NB4 (cell line): Measurements from ENCODE around the gene MEA1.

Experiments used
- DNase-seq: peaks from one replicate; pipeline ENCODE4 v3.0.0; 2010; ENCODE audit warnings: low read depth
- H3K4me3 ChIP-seq: one replicate; pipeline ENCODE4 v1.5.1; 2011; ENCODE audit warnings: mild to moderate bottlenecking, low read depth, low read length, moderate library complexity
- CTCF ChIP-seq: IDR thresholded peaks from one replicate; pipeline ENCODE4 v1.5.1; 2012; ENCODE audit warnings: low read depth, low read length
- MYC ChIP-seq: IDR thresholded peaks from 2 replicates; pipeline ENCODE4 v1.6.1; 2011; ENCODE audit warnings: low read depth, low read length
- POLR2A ChIP-seq: IDR thresholded peaks from 2 replicates; pipeline ENCODE4 v1.6.1; 2011; ENCODE audit warnings: mild to moderate bottlenecking; ENCODE audit not compliant: insufficient read length; ENCODE audit errors: extremely low read depth
- TF ChIP-seq, protein P1 (sequence below): IDR thresholded peaks from 2 replicates; pipeline ENCODE4 v1.6.1; 2011; ENCODE audit warnings: low read depth, low read length

MEA1 gene

DNA sequence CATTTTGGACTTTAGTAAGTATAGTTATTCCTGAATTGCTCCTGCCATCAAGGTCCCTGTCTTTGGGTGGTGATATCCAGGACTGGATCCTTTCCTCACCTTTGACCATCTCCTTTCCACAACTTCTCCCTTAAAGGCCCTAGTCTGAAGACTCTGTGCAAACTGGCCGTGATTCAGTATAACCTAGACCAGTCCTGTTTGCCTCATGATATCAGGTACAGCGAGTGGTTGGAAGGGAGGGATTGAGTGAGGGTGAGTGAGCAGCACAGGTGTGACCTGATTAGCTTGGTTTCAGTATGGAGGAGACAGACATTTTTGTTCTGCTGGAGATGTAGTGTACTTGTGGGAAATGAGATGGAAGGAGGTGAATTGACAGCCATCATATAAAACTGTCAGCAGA is 5.4 kb upstream of the MEA1 start:
- TF ChIP-seq POLR2A, result no peak
- TF ChIP-seq, protein P1, sequence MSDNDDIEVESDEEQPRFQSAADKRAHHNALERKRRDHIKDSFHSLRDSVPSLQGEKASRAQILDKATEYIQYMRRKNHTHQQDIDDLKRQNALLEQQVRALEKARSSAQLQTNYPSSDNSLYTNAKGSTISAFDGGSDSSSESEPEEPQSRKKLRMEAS, result no peak
- TF ChIP-seq CTCF, result no peak
- no peak for TF ChIP-seq MYC
- DNase-seq, result no peak
- H3K4me3 ChIP-seq, result no peak overlapping the region

DNA sequence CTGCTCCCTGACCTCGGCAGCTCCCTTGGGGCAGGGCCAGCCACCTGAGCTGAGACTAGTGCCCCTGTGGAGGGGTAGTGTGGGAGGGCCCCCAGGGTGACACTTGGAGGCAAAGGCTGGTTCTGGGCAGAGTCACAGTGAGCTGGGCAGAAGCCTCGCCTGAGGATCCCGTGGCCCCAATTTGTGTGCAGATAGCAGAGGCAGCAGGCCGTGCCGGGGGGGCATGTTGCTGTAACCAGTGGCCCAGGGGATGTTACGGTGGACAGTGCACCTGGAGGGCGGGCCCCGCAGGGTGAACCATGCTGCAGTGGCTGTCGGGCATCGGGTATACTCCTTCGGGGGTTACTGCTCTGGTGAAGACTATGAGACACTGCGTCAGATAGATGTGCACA is 3.2 kb upstream of the MEA1 start:
- no peak overlapping the region for H3K4me3 ChIP-seq
- TF ChIP-seq MYC (no peak), CTCF (no peak), POLR2A (no peak)
- TF ChIP-seq, protein P1, result no peak
- DNase-seq, result no peak

DNA sequence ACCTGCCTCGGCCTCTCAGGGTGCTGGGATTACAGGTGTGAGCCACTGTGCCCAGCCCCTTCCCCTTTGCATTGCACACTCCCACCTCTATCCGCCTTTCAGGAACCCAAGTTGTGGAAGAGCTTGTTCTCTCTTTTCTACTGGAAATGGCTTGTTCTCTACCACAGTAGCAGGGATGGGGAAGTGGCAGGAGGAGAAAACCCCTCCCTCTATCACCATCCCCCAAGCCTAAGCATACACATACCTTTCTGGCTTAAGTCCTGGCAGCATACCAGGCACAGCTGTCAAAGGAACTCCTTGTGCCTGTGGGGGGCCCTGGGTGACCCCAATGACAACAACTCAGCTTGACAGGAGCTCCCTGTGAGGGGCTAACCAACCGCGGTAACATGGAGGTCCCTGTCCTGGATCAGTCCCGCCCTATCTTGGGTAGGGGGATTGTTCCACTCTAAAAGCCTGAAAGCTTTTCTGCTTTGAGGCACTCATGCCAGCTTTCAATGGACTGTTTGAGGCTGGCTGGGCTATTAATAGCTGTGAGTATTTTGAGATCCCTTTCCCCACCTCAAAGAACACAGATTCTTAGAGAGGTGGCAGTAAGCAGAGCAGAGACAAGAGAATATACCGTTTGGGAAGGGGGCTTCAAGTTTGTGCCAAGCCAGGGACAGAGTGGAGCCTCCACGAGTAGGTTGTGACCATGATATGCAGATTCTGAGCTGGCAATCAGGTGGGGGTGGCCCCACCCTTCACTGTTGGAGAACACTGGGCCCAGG is 2.6 kb upstream of the MEA1 start:
- no peak overlapping the region for H3K4me3 ChIP-seq
- no peak for TF ChIP-seq MYC
- TF ChIP-seq, protein P1, result no peak
- TF ChIP-seq CTCF, result no peak
- TF ChIP-seq POLR2A, result no peak
- DNase-seq, result no peak

GRCh38 chr6:43014434-43014909 is 726 bp upstream of the MEA1 start:
- no peak for DNase-seq
- H3K4me3 ChIP-seq, result peak overlapping the region; percentile 92
- TF ChIP-seq MYC (no peak), CTCF (no peak), POLR2A (no peak)
- TF ChIP-seq, protein P1, result no peak

GRCh38 chr6:43013097-43013842 is 476 bp downstream of the MEA1 start:
- H3K4me3 ChIP-seq, result peak overlapping the region; percentile 79
- TF ChIP-seq CTCF (no peak), MYC (peak; percentile 15; the same call in 1 of the 2 replicates), POLR2A (no peak)
- TF ChIP-seq, protein P1, result no peak
- no peak for DNase-seq
